ENCODE data around the gene TBR1. TPM values are rescaled to one million over a fixed set of nuclear protein-coding genes. Genes with fewer than 3 reads are reported as not detected.

The TBR1 gene
- total and polyA plus RNA-seq, 2 of the 4 experiments (the other 2 are of a cell fraction), result not detected

DNA sequence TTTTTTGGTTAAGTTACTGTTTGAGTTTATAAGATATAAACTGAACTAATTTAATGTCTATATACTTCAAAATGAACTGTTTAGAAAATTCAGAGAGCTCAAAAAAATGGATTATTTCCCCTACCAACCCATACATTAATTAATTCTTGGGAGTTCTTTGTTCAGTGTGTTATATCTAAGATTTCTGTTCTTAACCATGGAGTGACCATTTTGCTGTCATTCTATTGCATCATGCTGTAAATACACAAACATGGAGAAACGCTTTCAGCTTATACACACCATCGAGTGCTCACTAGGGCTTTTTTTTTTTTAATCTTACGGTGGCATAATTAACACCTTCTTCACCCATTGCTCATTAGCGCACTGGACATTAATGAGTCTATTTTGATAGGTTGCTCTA is 33.4 kb upstream of the TBR1 start:
- Histone ChIP-seq H4K20me1 (ENCODE audit: insufficient read depth, low read length) (no peaks in the 10 kb centered on the region), H3K9ac (ENCODE audit: low read depth, low read length) (no peak overlapping the region), H3K4me1 (ENCODE audit: control insufficient read depth, insufficient read depth, low read length) (no peaks in the 10 kb centered on the region), H2AK9ac (replicated peaks; ENCODE audit: low read depth, low read length, poor library complexity) (no peak overlapping the region), H2AK5ac (ENCODE audit: low read depth, low read length) (no peak overlapping the region), H3K14ac (replicated peaks; ENCODE audit: low read depth, low read length) (no peak overlapping the region), H4K5ac (ENCODE audit: low read depth, low read length) (no peak overlapping the region), H3K9me3 (ENCODE audit: control insufficient read depth, insufficient read depth, low read length) (no peaks in the 10 kb centered on the region), H3K4me3 (ENCODE audit: insufficient read depth, low read depth, low read length) (no peak overlapping the region), H4K91ac (ENCODE audit: insufficient read depth, low read depth, low read length) (no peak overlapping the region), H3K18ac (ENCODE audit: low read depth, low read length) (no peak overlapping the region), H2BK20ac (ENCODE audit: low read depth, low read length) (no peak overlapping the region), H2BK15ac (ENCODE audit: low read depth, low read length) (no peak overlapping the region), H3K23ac (ENCODE audit: low read depth, low read length) (no peak overlapping the region), H3K27me3 (ENCODE audit: control insufficient read depth, insufficient read depth, low read length) (no peaks in the 10 kb centered on the region), H3K36me3 (ENCODE audit: control insufficient read depth, insufficient read depth, low read length) (peaks cover 2% of the 10 kb centered on the region), H3K9me1 (ENCODE audit: insufficient read depth, low read length) (no peaks in the 10 kb centered on the region), H2AFZ (replicated peaks; ENCODE audit: low read length, poor library complexity) (no peak overlapping the region), H3K4ac (ENCODE audit: low read depth, low read length) (no peak overlapping the region), H3K56ac (ENCODE audit: extremely low read depth, insufficient read depth, low read length) (no peak overlapping the region), H3K27ac (ENCODE audit: insufficient read depth, low read length) (no peak overlapping the region), H4K8ac (ENCODE audit: low read depth in 2 of 2, low read length in 2 of 2) (no peak overlapping the region), H2BK5ac (ENCODE audit: low read depth, low read length, poor library complexity, severe bottlenecking) (no peak overlapping the region), H3K4me2 (ENCODE audit: low read depth, low read length) (no peak overlapping the region), H2BK120ac (ENCODE audit: low read depth, low read length) (no peak overlapping the region), H3K79me1 (ENCODE audit: low read depth in 1 of 2, low read length in 2 of 2) (peaks cover 11 to 15% of the 10 kb centered on the region in 2 experiments; a peak in 2 of 4 replicates)
- ChIA-PET POLR2A (ENCODE audit: unreplicated experiment) (no interaction called here), CTCF (interaction anchor here (0.6 to 1.1 kb wide), 2 partner anchors 8 to 27 kb away, joined by 3 read pairs; no protein-coding TSS in a partner anchor)
- intact Hi-C loops (cut with micrococcal nuclease) (no loop called here), dilution Hi-C loops (cut with HindIII; ENCODE audit: low sequenced_read_pairs, unreplicated experiment) (no loop called here), in situ Hi-C loops (cut with MboI; ENCODE audit: low sequenced_read_pairs) (no loop called here)
- WGBS, 2 experiments (ENCODE audit: extremely low coverage in 2 of 2, insufficient read length in 1 of 2), result no CpG with 5 or more reads among the region's 4 CpGs
- DNase-seq, result no peak
- no peak for ATAC-seq (ENCODE audit: low read depth)
- TF ChIP-seq MXI1 (IDR thresholded peaks at IDR 0.05; ENCODE audit: borderline replicate concordance, low read depth, low read length) (no peak), CEBPB (IDR thresholded peaks at IDR 0.05; ENCODE audit: low read depth, low read length) (peak; percentile 35; the same call in 1 of the 2 replicates), BHLHE40 (IDR thresholded peaks at IDR 0.05; ENCODE audit: low read depth, low read length) (no peak), SMC3 (IDR thresholded peaks at IDR 0.05; ENCODE audit: low read depth, low read length) (no peak)
- no TSS peak for BruUV-seq (replicated peaks)
